ENCODE results near the gene SMARCB1. TPM values are rescaled to one million over a fixed set of nuclear protein-coding genes. Genes with fewer than 3 reads are reported as not detected.
A peak's percentile ranks its signal among the peaks of the same experiment; 100 is the strongest.

Gene SMARCB1
- total and polyA plus RNA-seq, 5 experiments from 2014 or later, result 33.3 to 55.5 (median 45.0) TPM

DNA sequence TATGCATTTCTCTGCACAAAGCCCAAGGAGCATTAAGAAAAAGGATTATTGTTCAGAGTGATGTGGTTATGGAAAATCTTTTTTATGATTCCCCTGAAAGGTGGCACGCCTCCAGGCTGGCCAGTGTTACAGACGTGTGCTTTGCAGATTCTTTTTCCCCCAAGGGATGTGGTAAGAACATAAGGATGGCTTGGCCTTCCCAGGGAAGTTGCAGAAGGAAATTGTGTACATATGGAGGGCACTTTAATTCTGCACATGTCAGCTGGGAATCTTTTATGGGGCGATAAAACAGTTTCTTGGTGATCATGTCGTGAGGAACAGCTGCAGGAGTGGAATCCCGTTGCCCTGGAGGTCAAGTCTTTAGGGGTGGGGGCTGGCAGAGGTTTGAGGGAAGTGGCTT is 9.7 kb downstream of the SMARCB1 start:
- POLR2A ChIA-PET, result interaction anchor here (0.6 kb wide), 1 partner anchor 10 kb away, joined by 4 read pairs; no protein-coding TSS in a partner anchor
- H3K36me3 Mint-ChIP-seq, result peaks cover 0 to 92% (median 23%) of the 10 kb centered on the region in 3 donors
- H3K4me1 Mint-ChIP-seq, result peaks cover 5 to 33% (median 18%) of the 10 kb centered on the region in 4 donors
- ATAC-seq (no peak), DNase-seq (no peak)
- H3K27me3 Mint-ChIP-seq, result no peaks in the 10 kb centered on the region
- no peak overlapping the region for H3K4me3 Mint-ChIP-seq
- H3K27ac Mint-ChIP-seq, result peak overlapping the region in 1 of 10 donors; percentile 41
- no peaks in the 10 kb centered on the region for H3K9me3 Mint-ChIP-seq

DNA sequence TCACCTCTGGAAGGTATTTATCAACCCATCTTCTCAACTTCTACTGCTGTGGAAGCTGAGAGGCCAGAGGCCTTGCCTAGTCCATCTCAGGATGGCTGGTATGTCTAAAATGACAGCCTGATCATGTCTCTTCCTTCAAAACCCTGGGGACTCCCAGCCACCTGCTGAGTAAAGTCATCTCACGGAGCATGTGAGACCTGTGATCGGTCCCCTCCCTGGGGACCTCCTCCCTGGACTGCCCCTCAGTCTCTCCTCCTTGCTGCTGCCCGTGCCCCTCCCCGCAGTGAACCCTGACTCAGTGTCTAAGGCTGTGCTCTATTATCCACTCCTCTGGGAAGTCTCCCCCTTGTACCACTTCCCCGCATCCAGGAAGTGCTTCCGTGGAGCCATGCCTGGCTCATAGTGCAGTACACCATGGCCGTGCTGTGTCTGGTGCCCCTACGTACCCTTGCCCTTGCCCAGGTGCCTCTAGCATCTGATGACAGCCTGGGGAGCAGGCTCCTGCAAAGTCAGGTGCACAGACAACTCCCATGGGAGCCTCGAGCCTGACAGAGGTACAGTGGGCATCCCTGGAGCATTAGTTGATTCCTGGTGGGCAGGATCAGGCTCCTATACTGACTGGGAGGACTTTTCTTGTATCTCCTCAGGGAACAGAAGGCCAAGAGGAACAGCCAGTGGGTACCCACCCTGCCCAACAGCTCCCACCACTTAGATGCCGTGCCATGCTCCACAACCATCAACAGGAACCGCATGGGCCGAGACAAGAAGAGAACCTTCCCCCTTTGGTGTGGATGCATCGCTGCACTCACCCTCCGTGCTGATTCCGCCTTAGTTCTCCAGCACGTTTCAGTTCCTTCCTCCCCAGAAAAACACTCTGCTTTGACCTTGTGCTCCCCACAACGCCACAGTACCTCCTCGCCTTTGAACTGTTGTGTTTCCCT is 13.8 kb downstream of the SMARCB1 start:
- no peaks in the 10 kb centered on the region for H3K27me3 Mint-ChIP-seq
- no peaks in the 10 kb centered on the region for H3K9me3 Mint-ChIP-seq
- peak overlapping the region in 2 of 10 donors; percentile 70 to 73 for H3K27ac Mint-ChIP-seq
- POLR2A ChIA-PET, result no interaction called here
- H3K4me1 Mint-ChIP-seq, result peaks cover 0 to 31% (median 2%) of the 10 kb centered on the region in 4 donors
- ATAC-seq (peak in 1 of 2 donors; percentile 42), DNase-seq (no peak)
- H3K4me3 Mint-ChIP-seq, result peak overlapping the region in 1 of 10 donors; percentile 67
- H3K36me3 Mint-ChIP-seq, result peaks cover 0 to 93% (median 26%) of the 10 kb centered on the region in 3 donors

DNA sequence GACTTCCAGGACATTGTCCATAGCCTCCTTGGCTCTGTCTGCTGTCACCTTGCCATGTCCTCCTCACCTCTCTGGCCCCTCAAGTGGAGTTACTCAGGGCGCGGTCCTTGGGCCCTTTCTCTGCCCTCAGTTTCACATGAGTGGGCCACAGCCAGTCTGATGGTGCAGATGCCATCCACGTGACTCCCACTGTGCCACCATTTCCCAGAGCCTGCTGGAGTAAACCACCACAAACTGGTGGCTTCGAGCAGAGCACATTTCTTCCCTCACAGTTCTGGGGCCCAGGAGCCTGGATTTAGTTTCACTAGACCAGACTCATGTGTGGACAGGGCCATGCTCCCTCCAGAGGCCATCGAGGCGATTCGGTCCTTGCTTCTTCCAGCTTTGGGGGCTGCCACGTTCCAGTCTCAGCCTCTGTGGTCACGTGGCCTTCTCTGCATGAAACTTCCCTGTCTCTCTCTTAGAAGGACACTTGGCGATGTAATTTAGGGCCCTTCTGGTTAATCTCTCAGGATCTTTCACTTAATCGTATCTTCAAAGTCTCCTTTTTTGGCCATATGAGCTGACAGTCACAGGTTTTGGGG is 14.6 kb downstream of the SMARCB1 start:
- Mint-ChIP-seq H3K9me3 (no peaks in the 10 kb centered on the region), H3K4me3 (peak overlapping the region in 1 of 10 donors; percentile 48), H3K4me1 (peaks cover 0 to 32% (median 2%) of the 10 kb centered on the region in 4 donors), H3K36me3 (peaks cover 0 to 93% (median 22%) of the 10 kb centered on the region in 3 donors), H3K27me3 (no peaks in the 10 kb centered on the region), H3K27ac (peak overlapping the region in 2 of 10 donors; percentile 70 to 73)
- POLR2A ChIA-PET, result no interaction called here
- ATAC-seq (no peak), DNase-seq (no peak)

DNA sequence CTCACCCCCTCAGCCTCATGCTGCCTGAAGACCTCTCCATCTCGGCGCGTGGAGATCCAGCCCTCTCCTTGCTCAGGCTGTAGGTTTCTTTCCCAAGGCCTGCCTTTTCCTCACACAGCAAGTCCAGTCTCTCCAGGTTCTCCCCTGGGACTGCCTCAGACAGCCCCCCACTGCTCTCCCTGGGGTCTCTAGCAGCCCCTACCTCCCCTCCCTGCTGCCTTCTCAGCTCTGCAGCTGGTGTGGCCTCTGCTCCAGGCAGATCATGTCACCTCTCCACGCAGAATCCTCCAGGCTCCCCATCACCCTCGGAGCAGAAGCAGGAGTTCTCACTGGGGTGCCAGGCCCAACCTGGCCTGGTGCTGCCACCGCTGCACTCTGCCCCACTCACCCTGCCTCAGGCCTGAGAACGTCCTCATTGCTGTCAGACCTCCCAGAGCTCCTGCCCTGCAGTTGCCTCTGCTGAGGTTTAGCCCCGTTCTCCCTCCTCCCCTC is 15.2 kb downstream of the SMARCB1 start:
- no peak for ATAC-seq
- H3K4me3 Mint-ChIP-seq, result no peak overlapping the region
- DNase-seq, result no peak
- H3K9me3 Mint-ChIP-seq, result no peaks in the 10 kb centered on the region
- H3K36me3 Mint-ChIP-seq, result peaks cover 0 to 92% (median 17%) of the 10 kb centered on the region in 3 donors
- POLR2A ChIA-PET, result no interaction called here
- H3K4me1 Mint-ChIP-seq, result peaks cover 0 to 33% (median 2%) of the 10 kb centered on the region in 4 donors
- H3K27ac Mint-ChIP-seq, result peak overlapping the region in 3 of 10 donors; percentile 35 to 93 (median 86)
- H3K27me3 Mint-ChIP-seq, result no peaks in the 10 kb centered on the region

DNA sequence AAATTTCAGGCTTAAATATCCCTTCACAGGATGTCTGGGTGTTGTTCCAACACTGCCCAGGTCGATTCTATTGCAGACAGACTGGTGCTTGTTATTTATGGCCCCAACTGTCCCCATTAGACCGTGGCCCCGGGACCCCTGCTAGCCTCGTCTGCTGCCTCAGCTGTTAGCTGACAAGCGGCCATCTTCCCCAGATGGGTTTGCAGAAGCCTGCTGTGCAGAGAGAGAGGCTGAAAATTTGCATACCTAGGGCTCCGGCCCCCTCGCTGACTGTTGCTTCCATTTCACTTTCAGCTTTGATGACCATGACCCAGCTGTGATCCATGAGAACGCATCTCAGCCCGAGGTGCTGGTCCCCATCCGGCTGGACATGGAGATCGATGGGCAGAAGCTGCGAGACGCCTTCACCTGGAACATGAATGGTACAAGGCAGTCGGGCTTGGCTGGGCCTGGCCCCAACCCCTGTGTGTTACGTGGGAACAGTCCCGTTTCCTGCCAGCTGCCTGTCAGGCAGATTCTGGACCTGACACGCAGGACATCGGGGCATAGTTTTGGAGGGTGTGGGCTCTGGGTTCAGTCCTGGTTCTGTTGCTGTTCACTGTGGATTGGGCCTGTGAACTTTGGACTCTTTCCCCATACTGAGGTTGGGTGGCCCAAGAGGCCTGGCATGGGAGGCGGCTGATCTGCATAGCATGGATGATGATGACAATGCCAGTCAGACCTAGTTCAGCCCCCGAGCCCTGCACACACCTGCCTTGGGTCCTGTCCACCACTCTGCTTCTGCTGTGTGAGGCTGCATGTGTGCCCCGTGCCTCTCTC is 16.4 kb downstream of the SMARCB1 start:
- H3K9me3 Mint-ChIP-seq, result no peaks in the 10 kb centered on the region
- H3K4me3 Mint-ChIP-seq, result no peak overlapping the region
- peak overlapping the region in 4 of 10 donors; percentile 18 to 93 (median 46) for H3K27ac Mint-ChIP-seq
- DNase-seq (no peak), ATAC-seq (no peak)
- peaks cover 0 to 94% (median 17%) of the 10 kb centered on the region in 3 donors for H3K36me3 Mint-ChIP-seq
- POLR2A ChIA-PET, result no interaction called here
- peaks cover 0 to 33% (median 2%) of the 10 kb centered on the region in 4 donors for H3K4me1 Mint-ChIP-seq
- no peaks in the 10 kb centered on the region for H3K27me3 Mint-ChIP-seq

DNA sequence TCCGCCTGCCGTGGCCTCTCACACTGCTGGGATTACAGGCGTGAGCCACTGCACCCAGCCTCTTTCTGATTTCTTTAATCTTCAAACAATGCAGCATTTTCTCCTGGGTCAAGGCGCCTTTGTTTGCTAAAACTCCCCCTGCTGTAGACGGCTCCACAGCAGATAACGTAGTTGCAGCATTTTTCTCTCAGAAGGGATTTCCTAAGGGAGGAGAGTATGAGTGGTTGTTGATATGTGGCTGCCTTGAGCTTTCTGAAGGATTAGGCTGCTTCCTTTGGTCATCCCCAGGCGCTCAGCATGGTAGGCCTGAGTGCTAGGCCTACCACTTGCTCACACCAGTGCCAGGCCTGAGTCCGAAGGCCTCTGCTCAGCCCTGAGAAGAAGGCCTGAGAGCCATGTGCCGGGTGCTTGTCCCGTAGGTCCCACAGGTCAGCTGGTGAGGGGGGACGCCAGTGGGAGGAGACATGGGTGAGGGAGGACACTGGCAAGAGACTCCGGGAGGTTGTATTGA is 18.1 kb downstream of the SMARCB1 start:
- no peaks in the 10 kb centered on the region for H3K9me3 Mint-ChIP-seq
- H3K4me1 Mint-ChIP-seq, result peaks cover 0 to 29% (median 2%) of the 10 kb centered on the region in 4 donors
- H3K27ac Mint-ChIP-seq, result peak overlapping the region in 1 of 10 donors; percentile 71
- no peak overlapping the region for H3K4me3 Mint-ChIP-seq
- POLR2A ChIA-PET, result interaction anchor here (0.5 kb wide), 1 partner anchor 75 kb away, joined by 4 read pairs; no protein-coding TSS in a partner anchor
- no peak for ATAC-seq
- H3K36me3 Mint-ChIP-seq, result peaks cover 0 to 91% (median 16%) of the 10 kb centered on the region in 3 donors
- DNase-seq, result no peak
- no peaks in the 10 kb centered on the region for H3K27me3 Mint-ChIP-seq

DNA sequence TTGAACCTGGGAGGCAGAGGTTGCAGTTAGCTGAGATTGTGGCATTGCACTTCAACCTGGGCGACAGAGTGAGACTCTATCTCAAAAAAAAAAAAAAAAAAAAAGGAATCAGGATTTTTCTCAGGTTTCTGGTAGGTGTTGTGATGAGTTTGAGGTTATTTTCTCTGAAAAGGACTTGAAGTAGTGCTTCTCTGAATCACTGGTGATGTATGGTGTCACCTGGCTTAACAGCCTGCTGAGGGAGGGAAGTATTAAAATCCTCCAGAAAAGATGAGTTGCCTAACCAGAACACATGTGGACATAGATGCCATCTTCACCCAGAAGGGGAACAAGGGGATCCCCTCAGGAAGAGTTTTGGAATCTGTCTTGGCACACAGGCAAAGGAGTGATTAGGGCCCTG is 20.1 kb downstream of the SMARCB1 start:
- H3K36me3 Mint-ChIP-seq, result peaks cover 0 to 90% (median 2%) of the 10 kb centered on the region in 3 donors
- no peaks in the 10 kb centered on the region for H3K9me3 Mint-ChIP-seq
- DNase-seq, result no peak
- H3K4me3 Mint-ChIP-seq, result no peak overlapping the region
- H3K27me3 Mint-ChIP-seq, result no peaks in the 10 kb centered on the region
- peaks cover 0 to 20% (median 3%) of the 10 kb centered on the region in 4 donors for H3K4me1 Mint-ChIP-seq
- ATAC-seq, result no peak
- POLR2A ChIA-PET, result interaction anchor here (0.7 kb wide), 1 partner anchor 10 kb away, joined by 4 read pairs; no protein-coding TSS in a partner anchor
- peak overlapping the region in 1 of 10 donors; percentile 34 for H3K27ac Mint-ChIP-seq

DNA sequence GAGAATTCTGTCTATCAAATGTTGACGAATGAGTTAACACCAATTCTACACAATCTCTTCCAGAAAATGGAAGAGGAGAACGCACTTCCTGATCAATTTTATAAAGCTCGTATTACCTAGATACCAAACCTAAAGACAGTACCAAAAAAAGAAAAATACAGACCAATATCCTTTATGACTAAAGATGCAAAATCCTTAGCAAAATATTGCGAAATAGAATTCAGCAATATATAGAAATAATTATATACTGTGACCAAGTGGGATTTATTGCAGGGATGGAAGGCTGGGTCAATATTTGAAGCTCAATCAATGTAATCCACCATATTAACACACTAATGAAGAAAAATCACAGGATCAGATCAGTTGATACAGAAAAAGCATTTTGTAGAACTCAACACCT is 25.6 kb downstream of the SMARCB1 start:
- POLR2A ChIA-PET, result no interaction called here
- H3K9me3 Mint-ChIP-seq, result no peaks in the 10 kb centered on the region
- peak overlapping the region in 2 of 10 donors; percentile 41 to 42 for H3K27ac Mint-ChIP-seq
- peaks cover 0 to 11% (median 6%) of the 10 kb centered on the region in 4 donors for H3K4me1 Mint-ChIP-seq
- DNase-seq (no peak), ATAC-seq (no peak)
- H3K36me3 Mint-ChIP-seq, result peaks cover 0 to 81% (median 8%) of the 10 kb centered on the region in 3 donors
- no peaks in the 10 kb centered on the region for H3K27me3 Mint-ChIP-seq
- H3K4me3 Mint-ChIP-seq, result no peak overlapping the region

DNA sequence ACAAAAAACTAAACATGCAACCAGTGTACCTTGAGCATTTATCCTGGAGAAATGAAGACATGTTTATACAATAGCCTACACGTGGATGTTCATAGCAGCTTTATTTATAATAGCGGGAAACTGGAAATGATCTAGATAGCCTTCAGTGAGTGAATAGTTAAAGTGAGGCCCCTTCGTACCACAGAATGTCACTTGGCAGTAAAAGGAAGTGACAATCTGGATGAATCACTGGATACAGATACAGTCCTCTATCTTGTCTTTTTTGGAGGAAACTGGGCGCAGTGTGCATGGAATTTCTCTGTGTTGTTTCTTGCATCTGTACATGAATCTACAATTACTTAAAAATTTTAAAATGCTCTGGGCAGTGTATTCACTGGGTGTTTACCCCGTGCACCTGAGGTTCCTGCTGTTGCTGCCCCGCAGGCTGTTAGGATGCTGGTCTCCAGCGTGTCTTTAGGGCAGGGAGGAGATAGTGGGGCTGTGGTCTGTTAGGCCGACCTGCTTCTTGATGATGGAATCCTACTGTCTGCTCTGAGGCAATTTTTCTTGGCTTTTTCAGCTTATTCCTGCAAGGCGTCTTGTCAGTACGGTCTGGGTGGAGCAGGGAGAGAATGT is 28.9 kb downstream of the SMARCB1 start:
- Mint-ChIP-seq H3K9me3 (no peaks in the 10 kb centered on the region), H3K27ac (peak overlapping the region in 1 of 10 donors; percentile 25), H3K27me3 (no peaks in the 10 kb centered on the region), H3K4me3 (no peak overlapping the region), H3K36me3 (peaks cover 0 to 86% (median 14%) of the 10 kb centered on the region in 3 donors), H3K4me1 (peaks cover 0 to 31% (median 7%) of the 10 kb centered on the region in 4 donors)
- DNase-seq (no peak), ATAC-seq (no peak)
- POLR2A ChIA-PET, result no interaction called here

DNA sequence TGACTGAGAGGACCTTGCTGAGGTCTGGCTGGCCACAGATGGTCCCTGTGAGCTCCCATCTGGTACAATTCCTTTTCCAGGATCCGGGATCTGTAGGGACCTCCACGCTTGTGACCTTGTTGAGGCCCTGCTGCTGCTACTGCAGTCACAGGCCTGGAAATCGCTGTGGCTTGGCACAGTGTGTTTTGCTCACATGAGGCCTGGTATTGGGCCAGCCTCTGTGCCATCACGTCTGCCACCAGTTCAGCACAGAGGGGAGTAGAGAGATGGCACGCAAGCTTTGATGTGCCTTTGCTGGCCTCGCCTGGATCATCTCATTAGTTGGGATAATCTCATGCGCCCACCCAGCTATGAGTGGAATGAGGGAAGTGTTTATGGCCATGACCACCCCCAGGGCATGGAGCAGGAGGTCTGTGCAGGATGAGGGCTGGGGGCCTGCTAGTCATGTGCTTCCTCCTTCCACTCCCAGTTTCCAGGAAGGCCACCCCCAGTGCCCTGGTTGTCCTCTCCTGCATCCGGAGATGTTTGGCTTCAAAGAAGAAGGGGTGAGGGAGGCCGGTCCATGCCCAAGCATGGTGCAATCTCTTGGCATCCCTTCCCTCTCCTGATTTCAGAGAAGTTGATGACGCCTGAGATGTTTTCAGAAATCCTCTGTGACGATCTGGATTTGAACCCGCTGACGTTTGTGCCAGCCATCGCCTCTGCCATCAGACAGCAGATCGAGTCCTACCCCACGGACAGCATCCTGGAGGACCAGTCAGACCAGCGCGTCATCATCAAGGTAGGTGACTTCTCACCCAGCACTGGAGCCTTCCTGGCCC is 29.6 kb downstream of the SMARCB1 start:
- DNase-seq, result no peak
- no peaks in the 10 kb centered on the region for H3K9me3 Mint-ChIP-seq
- POLR2A ChIA-PET, result no interaction called here
- no peak for ATAC-seq
- peak overlapping the region in 1 of 10 donors; percentile 27 for H3K27ac Mint-ChIP-seq
- peaks cover 0 to 86% (median 14%) of the 10 kb centered on the region in 3 donors for H3K36me3 Mint-ChIP-seq
- H3K4me3 Mint-ChIP-seq, result no peak overlapping the region
- peaks cover 0 to 34% (median 6%) of the 10 kb centered on the region in 4 donors for H3K4me1 Mint-ChIP-seq
- H3K27me3 Mint-ChIP-seq, result no peaks in the 10 kb centered on the region

DNA sequence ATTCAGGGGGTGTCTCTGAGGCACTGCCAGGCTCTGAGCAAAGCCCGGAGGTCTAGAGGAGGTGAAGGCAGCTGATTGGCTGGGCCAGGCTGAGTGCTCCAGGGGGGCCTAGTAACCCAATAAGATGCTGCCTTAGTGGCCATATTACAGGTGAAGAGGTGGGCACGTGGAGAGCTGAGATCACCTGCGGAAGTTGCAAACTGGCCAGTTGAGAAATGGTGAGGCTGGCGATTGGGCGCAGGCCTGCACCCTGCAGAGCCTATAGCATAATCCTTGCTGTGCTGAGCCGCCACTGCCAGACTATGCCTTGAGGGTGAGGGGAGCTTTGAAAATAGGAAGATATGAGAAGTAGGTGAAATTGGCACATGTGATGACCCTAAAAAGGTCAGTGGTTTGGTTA is 30.4 kb downstream of the SMARCB1 start:
- H3K9me3 Mint-ChIP-seq, result no peaks in the 10 kb centered on the region
- peaks cover 0 to 86% (median 14%) of the 10 kb centered on the region in 3 donors for H3K36me3 Mint-ChIP-seq
- ATAC-seq, result no peak
- no peak for DNase-seq
- no peak overlapping the region for H3K4me3 Mint-ChIP-seq
- no peaks in the 10 kb centered on the region for H3K27me3 Mint-ChIP-seq
- POLR2A ChIA-PET, result no interaction called here
- H3K27ac Mint-ChIP-seq, result no peak overlapping the region
- peaks cover 0 to 30% (median 6%) of the 10 kb centered on the region in 4 donors for H3K4me1 Mint-ChIP-seq

Measured in naive thymus-derived CD8-positive, alpha-beta T cell (primary cell).